Fibroblast of skin of left biceps (primary cell): ENCODE results near the gene CEP164.
"Not testable (repeated sequence)": the region's sequence is repeated elsewhere in the genome, so short reads cannot be mapped to it uniquely, and the experiment has no call there.

Source experiments
- DNase-seq, 2 experiments: peaks; one replicate each; pipeline ENCODE4 v3.0.0-alpha.2; 2013; ENCODE audit warnings: low read depth in 2 of 2

CEP164 gene

GRCh38 chr11:117395476-117395875 is 67.8 kb downstream of the CEP164 start:
- no peak for DNase-seq

- DNase-seq = no peak
These were observed 69.3 kb downstream of the CEP164 start for GRCh38 chr11:117396970-117397369.

DNA sequence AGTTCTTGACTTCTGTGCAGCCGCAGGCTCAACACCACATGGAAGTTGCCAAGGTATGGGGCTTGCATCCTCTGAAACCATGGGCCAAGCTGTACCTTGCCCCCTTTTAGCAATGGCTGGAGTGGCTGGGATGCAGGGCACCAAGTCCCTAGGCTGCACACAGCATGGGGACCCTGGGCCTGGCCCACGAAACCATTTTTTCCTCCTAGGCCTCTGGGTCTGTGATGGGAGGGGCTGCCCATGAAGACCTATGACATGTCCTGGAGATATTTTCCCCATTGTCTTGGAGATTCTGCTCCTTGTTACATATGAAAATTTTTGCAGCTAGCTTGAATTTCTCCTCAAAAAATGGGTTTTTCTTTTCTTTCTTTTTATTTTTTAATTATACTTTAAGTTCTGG is 71.0 kb downstream of the CEP164 start:
- not testable (repeated sequence) for DNase-seq

- not testable (repeated sequence) for DNase-seq
These were observed 71.6 kb downstream of the CEP164 start for GRCh38 chr11:117399100-117399840.

DNA sequence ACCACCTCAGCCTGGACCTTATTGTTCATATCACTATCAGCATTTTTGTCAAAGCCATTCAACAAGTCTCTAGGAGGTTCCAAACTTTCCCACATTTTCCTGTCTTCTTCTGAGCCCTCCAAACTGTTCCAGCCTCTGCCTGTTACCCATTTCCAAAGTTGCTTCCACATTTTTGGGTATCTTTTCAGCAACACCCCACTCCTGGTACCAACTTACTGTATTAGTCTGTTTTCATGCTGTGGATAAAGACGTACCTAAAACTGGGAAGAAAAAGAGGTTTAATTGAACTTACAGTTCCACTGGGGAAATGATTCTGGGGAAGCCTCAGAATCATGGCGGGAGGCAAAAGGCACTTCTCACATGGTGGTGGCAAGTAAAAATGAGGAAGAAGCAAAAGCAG is 78.2 kb downstream of the CEP164 start:
- DNase-seq = not testable (repeated sequence)

DNA sequence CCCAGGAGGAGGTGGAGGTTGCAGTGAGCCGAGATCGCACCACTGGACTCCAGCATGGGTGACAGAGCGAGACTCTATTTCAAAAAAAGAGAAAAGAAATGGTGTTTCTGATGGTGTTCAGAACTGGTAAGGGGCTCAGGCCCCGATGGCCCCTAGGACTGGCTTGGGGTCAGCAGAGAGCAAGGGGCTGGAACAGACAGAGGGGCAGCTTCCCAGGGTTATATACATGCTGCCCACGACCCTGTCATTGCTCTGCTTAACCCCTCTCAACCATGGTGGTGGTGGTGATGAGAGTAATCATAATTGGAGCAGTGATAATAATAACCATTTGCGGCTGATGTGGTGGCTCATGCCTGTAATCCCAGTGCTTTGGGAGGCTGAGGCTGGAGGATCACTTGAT is 79.4 kb downstream of the CEP164 start:
- DNase-seq = no peak

- no peak for DNase-seq
These were observed 80.7 kb downstream of the CEP164 start for GRCh38 chr11:117408356-117408755.

- DNase-seq = no peak
These were observed 81.9 kb downstream of the CEP164 start for GRCh38 chr11:117409511-117409910.

- DNase-seq = no peak
These were observed 82.6 kb downstream of the CEP164 start for GRCh38 chr11:117410238-117410637.

DNA sequence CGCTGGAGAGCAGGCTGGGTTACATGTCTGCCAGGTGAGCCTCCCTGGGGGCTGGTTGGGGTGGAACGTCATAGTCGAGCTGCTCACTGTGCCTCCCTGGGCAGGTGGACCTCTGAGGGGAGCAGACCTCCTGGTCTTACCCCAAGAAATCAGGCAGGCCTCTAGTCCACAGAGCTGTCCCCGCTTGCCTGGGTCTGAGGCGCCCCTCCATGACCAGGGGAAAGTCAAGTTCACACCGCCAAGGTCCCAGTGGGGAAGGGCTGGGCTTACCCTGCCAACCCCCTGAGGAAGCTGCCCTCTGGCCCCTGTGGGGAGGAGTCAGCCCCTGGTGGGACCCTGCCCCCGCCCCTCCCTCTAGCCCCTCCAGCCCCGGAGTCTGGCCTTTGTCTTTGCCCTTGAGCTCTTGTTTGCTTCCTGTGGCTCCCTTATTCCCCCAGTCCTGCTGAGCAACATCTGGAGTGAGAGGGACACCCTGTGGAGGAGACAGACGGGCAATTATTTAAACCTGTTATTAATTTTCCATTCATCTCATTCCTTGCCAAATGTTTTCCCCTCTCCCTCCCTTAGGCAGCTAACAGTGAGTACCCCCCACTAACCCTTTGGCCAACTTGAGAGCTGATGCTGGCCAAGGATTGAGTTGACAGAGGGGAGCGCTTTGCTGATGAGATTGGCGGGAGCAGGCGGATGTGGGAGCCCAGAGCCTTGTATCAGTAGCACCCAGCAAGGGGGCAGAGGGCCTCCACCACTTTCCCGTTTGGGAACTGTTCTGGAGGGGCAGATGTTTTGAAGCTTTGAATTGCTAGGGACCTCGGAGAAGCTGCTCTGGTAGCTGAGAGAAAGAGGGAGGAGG is 83.4 kb downstream of the CEP164 start:
- no peak for DNase-seq

DNA sequence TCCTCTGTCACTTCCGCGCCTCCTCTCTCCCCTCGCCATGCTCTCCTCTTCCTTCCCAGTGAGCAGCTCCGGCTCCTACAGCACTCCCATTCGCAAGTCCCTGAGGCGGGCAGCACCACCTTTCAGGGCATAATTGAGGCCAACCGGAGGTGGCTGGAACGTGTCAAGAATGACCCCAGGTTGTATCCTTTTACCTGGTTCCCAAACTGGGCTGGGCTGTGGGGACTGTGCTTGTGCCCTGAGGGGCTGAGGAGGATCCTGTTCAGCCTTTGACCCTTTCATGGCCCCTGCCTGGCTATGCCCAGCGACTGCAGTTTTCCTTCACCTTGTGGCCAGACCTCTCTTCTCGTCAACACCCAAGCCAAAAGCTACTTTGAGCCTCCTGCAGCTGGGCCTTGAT is 84.1 kb downstream of the CEP164 start:
- no peak for DNase-seq

DNA sequence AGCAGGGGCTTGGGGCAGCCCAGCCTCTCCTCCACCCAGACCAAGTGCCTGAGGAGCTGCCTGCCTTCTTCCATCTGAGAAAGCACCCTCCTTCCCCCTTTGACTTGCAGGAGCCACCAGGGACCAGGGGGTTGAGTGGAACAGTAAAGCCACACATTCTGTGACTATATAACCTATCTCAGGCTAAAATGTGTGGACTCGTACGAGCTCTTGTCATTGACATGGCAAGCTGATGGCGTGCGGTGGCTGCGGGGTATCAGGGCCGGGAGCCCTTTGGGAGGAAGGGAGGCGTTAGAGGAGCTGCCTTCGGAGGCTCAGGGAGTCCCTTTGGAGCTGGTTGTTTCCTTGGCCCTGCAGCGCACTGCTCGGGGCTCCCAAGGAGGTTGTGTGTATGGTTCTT is 84.5 kb downstream of the CEP164 start:
- no peak for DNase-seq

- no peak for DNase-seq
These were observed 85.1 kb downstream of the CEP164 start for GRCh38 chr11:117412653-117413275.

GRCh38 chr11:117413616-117414015 is 86.0 kb downstream of the CEP164 start:
- no peak for DNase-seq

DNA sequence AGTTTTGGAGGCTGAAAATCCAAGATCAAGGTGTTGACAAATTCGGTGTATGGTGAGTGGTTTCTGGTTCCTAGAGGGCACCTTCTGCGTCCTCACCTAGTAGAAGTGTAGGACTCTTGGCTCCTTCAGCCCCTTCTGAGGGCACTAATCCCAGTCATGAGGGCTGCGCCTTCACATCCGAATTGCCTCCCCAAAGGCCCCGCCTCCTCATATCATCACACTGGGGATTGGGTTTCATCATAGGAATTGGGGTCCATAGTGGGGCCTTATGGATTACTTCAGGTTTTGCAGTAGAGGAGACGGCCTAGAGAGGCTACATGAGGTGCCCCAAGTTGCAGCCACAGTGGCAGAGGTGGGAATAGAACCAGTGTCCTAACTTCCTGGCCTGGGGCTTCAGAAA is 87.1 kb downstream of the CEP164 start:
- DNase-seq = no peak

GRCh38 chr11:117415358-117415896 is 87.8 kb downstream of the CEP164 start:
- no peak for DNase-seq

DNA sequence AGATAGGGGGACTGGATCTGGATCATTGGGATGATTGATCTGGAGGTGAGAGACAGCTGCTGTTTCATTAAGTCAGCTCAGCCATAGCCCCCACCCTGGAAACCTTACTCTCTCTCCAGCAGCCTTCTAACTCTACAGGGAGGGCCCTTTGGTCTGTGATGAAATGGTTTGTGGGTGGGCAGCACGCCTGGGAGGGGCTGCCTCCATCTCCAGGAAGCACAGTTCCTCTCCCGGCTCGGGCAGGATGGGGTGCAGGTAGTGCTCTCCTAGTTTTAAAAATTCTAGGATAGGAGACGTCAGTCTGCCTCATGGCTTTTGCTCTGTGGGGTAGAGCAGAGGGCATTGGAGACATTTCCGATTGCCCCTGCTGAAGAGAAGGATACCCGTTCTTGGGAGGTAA is 89.7 kb downstream of the CEP164 start:
- no peak for DNase-seq

DNA sequence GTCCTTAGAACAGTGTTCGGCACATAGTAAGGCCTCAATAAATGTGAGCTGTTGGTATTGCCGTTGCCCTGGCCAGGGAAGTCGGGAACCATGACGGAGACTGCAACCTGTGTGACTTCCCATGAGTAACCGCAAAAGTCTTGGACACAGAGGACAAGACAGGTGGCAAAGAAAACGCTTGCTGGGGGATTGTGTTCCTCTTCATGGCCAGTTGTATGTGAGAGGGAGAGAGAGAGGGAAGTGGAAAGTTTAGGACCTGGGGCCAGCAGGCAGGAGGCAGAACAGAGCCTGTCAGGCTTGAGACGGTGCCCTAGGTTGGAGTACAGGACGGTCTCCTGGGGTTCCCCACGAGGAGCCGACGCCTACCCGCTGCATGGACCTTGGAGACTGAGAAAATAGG is 90.2 kb downstream of the CEP164 start:
- no peak for DNase-seq

DNA sequence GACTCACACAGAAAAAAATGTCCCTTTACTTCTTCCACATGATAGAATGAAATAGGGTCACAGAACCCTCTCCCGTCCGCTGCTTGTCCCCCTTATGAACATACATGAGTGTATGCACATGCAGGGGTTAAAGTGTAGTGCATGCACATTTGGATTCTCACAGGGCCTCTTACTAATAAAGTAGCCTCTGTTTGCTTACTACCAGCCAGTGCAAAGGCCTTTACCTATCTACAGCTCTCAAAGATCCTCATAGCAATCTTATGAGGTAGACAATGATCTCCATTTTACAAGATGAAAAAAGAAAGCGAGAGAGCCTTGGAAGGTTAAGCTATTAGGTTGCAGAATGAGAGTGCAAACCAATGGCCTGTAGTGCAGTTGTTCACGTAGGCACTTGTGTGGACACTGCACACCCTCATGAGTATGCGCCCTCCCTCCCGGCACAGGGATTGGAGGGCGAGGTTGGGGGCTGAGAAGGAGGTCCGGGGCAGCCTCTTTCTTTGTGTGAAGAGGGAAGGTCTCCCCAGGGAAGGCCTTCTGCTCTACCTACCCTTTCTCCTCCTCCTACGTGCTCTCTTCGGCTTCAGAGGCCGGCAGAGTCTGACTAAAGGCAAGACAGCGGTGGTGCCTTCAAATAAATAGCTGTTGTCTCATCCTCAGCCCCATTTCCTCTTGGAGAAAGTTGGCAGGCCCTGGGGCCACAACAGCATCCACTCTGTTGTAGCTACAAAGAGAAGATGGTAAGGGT is 91.3 kb downstream of the CEP164 start:
- no peak for DNase-seq

GRCh38 chr11:117419482-117420142 is 92.0 kb downstream of the CEP164 start:
- no peak for DNase-seq

DNA sequence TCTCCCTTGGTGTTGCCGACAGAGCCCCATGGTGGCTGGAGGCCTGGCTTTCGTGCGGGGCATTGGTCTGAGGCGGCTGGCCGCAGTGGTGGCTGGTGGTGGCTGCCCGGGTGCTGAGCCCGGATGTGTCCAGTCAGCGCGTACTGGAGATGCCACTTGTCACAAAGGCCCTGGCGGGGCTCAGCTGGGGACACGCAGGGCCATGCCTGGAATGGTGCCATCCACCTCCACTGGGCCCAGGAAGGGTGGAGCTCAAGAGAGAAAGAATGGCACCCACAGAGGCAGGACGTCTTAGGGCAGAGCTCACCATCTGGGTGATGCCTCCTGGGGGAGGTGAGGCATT is 92.5 kb downstream of the CEP164 start:
- DNase-seq = no peak
